ENCODE results near the gene SLC35A1. TPM values are rescaled to one million over a fixed set of nuclear protein-coding genes. Genes with fewer than 3 reads are reported as not detected.
A peak's percentile ranks its signal among the peaks of the same experiment; 100 is the strongest.

The SLC35A1 gene
- total RNA-seq, 1 experiment from 2014 or later = 6.4 TPM

DNA sequence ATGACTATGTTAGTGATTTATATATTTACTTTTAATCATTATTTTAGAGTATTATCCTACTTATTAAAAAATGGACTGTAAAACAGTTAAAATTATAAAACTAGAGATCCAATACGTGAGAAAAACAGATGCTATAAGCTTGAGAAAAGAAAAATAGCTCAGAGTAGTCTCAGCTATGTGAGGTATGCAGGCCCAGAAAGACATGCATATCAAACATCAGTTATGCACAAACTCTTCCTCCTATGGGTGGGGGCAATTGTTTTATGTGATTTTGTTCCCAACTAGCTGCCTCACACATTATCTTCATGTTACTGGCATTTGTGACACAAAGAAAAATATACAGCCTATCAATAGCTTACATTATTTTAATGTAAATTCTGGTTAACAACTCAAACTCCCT lies 88.2 kb downstream of the SLC35A1 start:
- Mint-ChIP-seq H3K9me3 (no peaks in the 10 kb centered on the region), H3K36me3 (peaks cover 26% of the 10 kb centered on the region), H3K27ac (peak overlapping the region; percentile 41; the same call in 1 of the 2 replicates), H3K27me3 (ENCODE audit: low read depth) (no peaks in the 10 kb centered on the region), H3K4me3 (no peak overlapping the region), H3K4me1 (peaks cover 5% of the 10 kb centered on the region)
- ChIA-PET POLR2A (no interaction called here), CTCF (no interaction called here)
- ATAC-seq = peak; percentile 32; the same call in 1 of the 2 replicates
- TF ChIP-seq, protein P1, sequence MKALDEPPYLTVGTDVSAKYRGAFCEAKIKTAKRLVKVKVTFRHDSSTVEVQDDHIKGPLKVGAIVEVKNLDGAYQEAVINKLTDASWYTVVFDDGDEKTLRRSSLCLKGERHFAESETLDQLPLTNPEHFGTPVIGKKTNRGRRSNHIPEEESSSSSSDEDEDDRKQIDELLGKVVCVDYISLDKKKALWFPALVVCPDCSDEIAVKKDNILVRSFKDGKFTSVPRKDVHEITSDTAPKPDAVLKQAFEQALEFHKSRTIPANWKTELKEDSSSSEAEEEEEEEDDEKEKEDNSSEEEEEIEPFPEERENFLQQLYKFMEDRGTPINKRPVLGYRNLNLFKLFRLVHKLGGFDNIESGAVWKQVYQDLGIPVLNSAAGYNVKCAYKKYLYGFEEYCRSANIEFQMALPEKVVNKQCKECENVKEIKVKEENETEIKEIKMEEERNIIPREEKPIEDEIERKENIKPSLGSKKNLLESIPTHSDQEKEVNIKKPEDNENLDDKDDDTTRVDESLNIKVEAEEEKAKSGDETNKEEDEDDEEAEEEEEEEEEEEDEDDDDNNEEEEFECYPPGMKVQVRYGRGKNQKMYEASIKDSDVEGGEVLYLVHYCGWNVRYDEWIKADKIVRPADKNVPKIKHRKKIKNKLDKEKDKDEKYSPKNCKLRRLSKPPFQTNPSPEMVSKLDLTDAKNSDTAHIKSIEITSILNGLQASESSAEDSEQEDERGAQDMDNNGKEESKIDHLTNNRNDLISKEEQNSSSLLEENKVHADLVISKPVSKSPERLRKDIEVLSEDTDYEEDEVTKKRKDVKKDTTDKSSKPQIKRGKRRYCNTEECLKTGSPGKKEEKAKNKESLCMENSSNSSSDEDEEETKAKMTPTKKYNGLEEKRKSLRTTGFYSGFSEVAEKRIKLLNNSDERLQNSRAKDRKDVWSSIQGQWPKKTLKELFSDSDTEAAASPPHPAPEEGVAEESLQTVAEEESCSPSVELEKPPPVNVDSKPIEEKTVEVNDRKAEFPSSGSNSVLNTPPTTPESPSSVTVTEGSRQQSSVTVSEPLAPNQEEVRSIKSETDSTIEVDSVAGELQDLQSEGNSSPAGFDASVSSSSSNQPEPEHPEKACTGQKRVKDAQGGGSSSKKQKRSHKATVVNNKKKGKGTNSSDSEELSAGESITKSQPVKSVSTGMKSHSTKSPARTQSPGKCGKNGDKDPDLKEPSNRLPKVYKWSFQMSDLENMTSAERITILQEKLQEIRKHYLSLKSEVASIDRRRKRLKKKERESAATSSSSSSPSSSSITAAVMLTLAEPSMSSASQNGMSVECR (CRISPR knock-in tag; IDR thresholded peaks at IDR 0.05; ENCODE audit: borderline replicate concordance) = no peak
- TF ChIP-seq GTF2I (CRISPR knock-in tag; conservative IDR thresholded peaks at IDR 0.05) (no peak), ETV6 (CRISPR knock-in tag; IDR thresholded peaks at IDR 0.05) (no peak), SMAD4 (CRISPR knock-in tag; IDR thresholded peaks at IDR 0.05) (no peak)
- TF ChIP-seq, protein P2, sequence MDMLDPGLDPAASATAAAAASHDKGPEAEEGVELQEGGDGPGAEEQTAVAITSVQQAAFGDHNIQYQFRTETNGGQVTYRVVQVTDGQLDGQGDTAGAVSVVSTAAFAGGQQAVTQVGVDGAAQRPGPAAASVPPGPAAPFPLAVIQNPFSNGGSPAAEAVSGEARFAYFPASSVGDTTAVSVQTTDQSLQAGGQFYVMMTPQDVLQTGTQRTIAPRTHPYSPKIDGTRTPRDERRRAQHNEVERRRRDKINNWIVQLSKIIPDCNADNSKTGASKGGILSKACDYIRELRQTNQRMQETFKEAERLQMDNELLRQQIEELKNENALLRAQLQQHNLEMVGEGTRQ (CRISPR knock-in tag; IDR thresholded peaks at IDR 0.05) = no peak
- TF ChIP-seq, protein P3, sequence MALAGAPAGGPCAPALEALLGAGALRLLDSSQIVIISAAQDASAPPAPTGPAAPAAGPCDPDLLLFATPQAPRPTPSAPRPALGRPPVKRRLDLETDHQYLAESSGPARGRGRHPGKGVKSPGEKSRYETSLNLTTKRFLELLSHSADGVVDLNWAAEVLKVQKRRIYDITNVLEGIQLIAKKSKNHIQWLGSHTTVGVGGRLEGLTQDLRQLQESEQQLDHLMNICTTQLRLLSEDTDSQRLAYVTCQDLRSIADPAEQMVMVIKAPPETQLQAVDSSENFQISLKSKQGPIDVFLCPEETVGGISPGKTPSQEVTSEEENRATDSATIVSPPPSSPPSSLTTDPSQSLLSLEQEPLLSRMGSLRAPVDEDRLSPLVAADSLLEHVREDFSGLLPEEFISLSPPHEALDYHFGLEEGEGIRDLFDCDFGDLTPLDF (CRISPR knock-in tag; IDR thresholded peaks at IDR 0.05) = no peak
- TF ChIP-seq, protein P4, sequence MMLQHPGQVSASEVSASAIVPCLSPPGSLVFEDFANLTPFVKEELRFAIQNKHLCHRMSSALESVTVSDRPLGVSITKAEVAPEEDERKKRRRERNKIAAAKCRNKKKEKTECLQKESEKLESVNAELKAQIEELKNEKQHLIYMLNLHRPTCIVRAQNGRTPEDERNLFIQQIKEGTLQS (CRISPR knock-in tag; conservative IDR thresholded peaks at IDR 0.05) = no peak
- TF ChIP-seq, protein P5, sequence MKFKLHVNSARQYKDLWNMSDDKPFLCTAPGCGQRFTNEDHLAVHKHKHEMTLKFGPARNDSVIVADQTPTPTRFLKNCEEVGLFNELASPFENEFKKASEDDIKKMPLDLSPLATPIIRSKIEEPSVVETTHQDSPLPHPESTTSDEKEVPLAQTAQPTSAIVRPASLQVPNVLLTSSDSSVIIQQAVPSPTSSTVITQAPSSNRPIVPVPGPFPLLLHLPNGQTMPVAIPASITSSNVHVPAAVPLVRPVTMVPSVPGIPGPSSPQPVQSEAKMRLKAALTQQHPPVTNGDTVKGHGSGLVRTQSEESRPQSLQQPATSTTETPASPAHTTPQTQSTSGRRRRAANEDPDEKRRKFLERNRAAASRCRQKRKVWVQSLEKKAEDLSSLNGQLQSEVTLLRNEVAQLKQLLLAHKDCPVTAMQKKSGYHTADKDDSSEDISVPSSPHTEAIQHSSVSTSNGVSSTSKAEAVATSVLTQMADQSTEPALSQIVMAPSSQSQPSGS (CRISPR knock-in tag; IDR thresholded peaks at IDR 0.05; ENCODE audit: borderline replicate concordance, low read depth) = no peak
- no peak for DNase-seq (ENCODE audit: low spot score)

Other genes with a start within 250 kb of the SLC35A1 start
- gene SMIM8, start 150.4 kb upstream of the SLC35A1 start, total RNA-seq (2021) = 9.3 to 11.2 TPM (median 10.8 TPM) in 3 replicates
- 0.61 to 1.4 TPM (median 0.73 TPM) in 3 replicates for gene GJB7, start 143.7 kb upstream of the SLC35A1 start, total RNA-seq (2021)
- 1.2 to 2.0 TPM (median 1.9 TPM) in 3 replicates for gene C6orf163, start 128.2 kb upstream of the SLC35A1 start, total RNA-seq (2021)
- gene CFAP206, start 65.0 kb upstream of the SLC35A1 start, total RNA-seq (2021) = not detected in 3 replicates
- 31.8 to 33.3 TPM (median 32.9 TPM) in 3 replicates for gene RARS2, start 117.0 kb downstream of the SLC35A1 start, total RNA-seq (2021)
- 46.7 to 50.7 TPM (median 48.4 TPM) in 3 replicates for gene ORC3, start 117.2 kb downstream of the SLC35A1 start, total RNA-seq (2021)
- gene AKIRIN2, start 229.3 kb downstream of the SLC35A1 start, total RNA-seq (2021) = 81.4 to 90.2 TPM (median 88.6 TPM) in 3 replicates

Data from WTC11 (cell line).